Measurements from ENCODE around the gene DENND1B.
"Not testable (repeated sequence)": the region's sequence is repeated elsewhere in the genome, so short reads cannot be mapped to it uniquely, and the experiment has no call there.

The DENND1B gene

GRCh38 chr1:197553281-197553680 lies 222.0 kb downstream of the DENND1B start:
- no peak for DNase-seq (ENCODE audit: low spot score)

GRCh38 chr1:197546989-197547388 lies 228.3 kb downstream of the DENND1B start:
- DNase-seq (ENCODE audit: low spot score) = no peak

GRCh38 chr1:197544553-197544952 lies 230.7 kb downstream of the DENND1B start:
- DNase-seq (ENCODE audit: low spot score) = no peak

- DNase-seq (ENCODE audit: low spot score) = no peak
These were observed 231.2 kb downstream of the DENND1B start for GRCh38 chr1:197544130-197544529.

GRCh38 chr1:197541411-197541810 lies 233.9 kb downstream of the DENND1B start:
- DNase-seq (ENCODE audit: low spot score) = no peak

GRCh38 chr1:197526736-197527371 lies 248.4 kb downstream of the DENND1B start:
- DNase-seq (ENCODE audit: low spot score) = no peak

GRCh38 chr1:197521118-197521739 lies 254.1 kb downstream of the DENND1B start:
- peak; percentile 11 for DNase-seq (ENCODE audit: low spot score)

- no peak for DNase-seq (ENCODE audit: low spot score)
These were observed 255.4 kb downstream of the DENND1B start for GRCh38 chr1:197519741-197520334.

- DNase-seq (ENCODE audit: low spot score) = no peak
These were observed 259.9 kb downstream of the DENND1B start for GRCh38 chr1:197515421-197515820.

GRCh38 chr1:197510691-197511378 lies 264.4 kb downstream of the DENND1B start:
- no peak for DNase-seq (ENCODE audit: low spot score)

- no peak for DNase-seq (ENCODE audit: low spot score)
These were observed 278.6 kb downstream of the DENND1B start for GRCh38 chr1:197496722-197497121.

- not testable (repeated sequence) for DNase-seq (ENCODE audit: low spot score)
These were observed 283.8 kb downstream of the DENND1B start for GRCh38 chr1:197491505-197491904.

- DNase-seq (ENCODE audit: low spot score) = no peak
These were observed 288.3 kb downstream of the DENND1B start for GRCh38 chr1:197486946-197487345.

- DNase-seq (ENCODE audit: low spot score) = no peak
These were observed 289.5 kb downstream of the DENND1B start for GRCh38 chr1:197485790-197486189.

GRCh38 chr1:197481101-197481500 lies 294.2 kb downstream of the DENND1B start:
- no peak for DNase-seq (ENCODE audit: low spot score)

- no peak for DNase-seq (ENCODE audit: low spot score)
These were observed 294.8 kb downstream of the DENND1B start for GRCh38 chr1:197480446-197480845.

GRCh38 chr1:197472141-197472540 lies 303.1 kb downstream of the DENND1B start:
- DNase-seq (ENCODE audit: low spot score) = no peak

GRCh38 chr1:197471248-197471985 lies 303.9 kb downstream of the DENND1B start:
- DNase-seq (ENCODE audit: low spot score) = no peak

- DNase-seq (ENCODE audit: low spot score) = no peak
These were observed 304.9 kb downstream of the DENND1B start for GRCh38 chr1:197470330-197470729.

- DNase-seq (ENCODE audit: low spot score) = no peak
These were observed 305.6 kb downstream of the DENND1B start for GRCh38 chr1:197469620-197470210.

GRCh38 chr1:197468543-197469175 lies 306.6 kb downstream of the DENND1B start:
- DNase-seq (ENCODE audit: low spot score) = no peak
